Mesenchymal stem cell (in vitro differentiated cells and primary cell): ENCODE measurements around the gene PARP11.
"Not testable (repeated sequence)": the region's sequence is repeated elsewhere in the genome, so short reads cannot be mapped to it uniquely, and the experiment has no call there.

Experiments
- DNase-seq: peaks from one replicate; pipeline ENCODE4 v3.0.0-alpha.2; 2013
- H2AFZ ChIP-seq: one replicate; pipeline ENCODE4 v1.6.1; 2013; ENCODE audit warnings: low read depth, mild to moderate bottlenecking, control low read depth, inconsistent platforms, low read length, moderate library complexity
- H2AK5ac ChIP-seq: 2 replicates; pipeline ENCODE4 v1.6.1; 2013; ENCODE audit warnings: low read length, moderate library complexity, mild to moderate bottlenecking, inconsistent platforms; ENCODE audit not compliant: severe bottlenecking
- H2BK120ac ChIP-seq: one replicate; pipeline ENCODE4 v1.6.1; 2013; ENCODE audit warnings: low read depth, mild to moderate bottlenecking, inconsistent platforms, low read length, moderate library complexity
- H2BK12ac ChIP-seq, 2 experiments: one replicate each; pipeline ENCODE4 v1.6.1; 2013; ENCODE audit warnings: inconsistent platforms in 2 of 2, low read length in 2 of 2, mild to moderate bottlenecking in 2 of 2, moderate library complexity in 2 of 2, control low read depth in 1 of 2
- H2BK15ac ChIP-seq: one replicate; pipeline ENCODE4 v1.6.1; 2013; ENCODE audit warnings: mild to moderate bottlenecking, low read depth, inconsistent platforms; ENCODE audit not compliant: poor library complexity, severe bottlenecking
- H2BK5ac ChIP-seq: 2 replicates; pipeline ENCODE4 v1.6.1; 2013; ENCODE audit warnings: low read depth, mild to moderate bottlenecking, low read length, control low read depth, inconsistent platforms; ENCODE audit not compliant: poor library complexity, severe bottlenecking
- H3K14ac ChIP-seq, 2 experiments: one replicate each; pipeline ENCODE4 v1.6.1; 2013; ENCODE audit warnings: inconsistent platforms in 2 of 2, low read length in 2 of 2, control low read depth in 1 of 2, mild to moderate bottlenecking in 1 of 2, moderate library complexity in 1 of 2
- H3K18ac ChIP-seq, 2 experiments: one replicate each; pipeline ENCODE4 v1.6.1; 2013; ENCODE audit warnings: inconsistent platforms in 2 of 2, low read length in 2 of 2, control low read depth in 1 of 2, low read depth in 1 of 2, mild to moderate bottlenecking in 1 of 2
- H3K23ac ChIP-seq, 2 experiments: one replicate each; pipeline ENCODE4 v1.6.1; 2013; ENCODE audit warnings: inconsistent platforms in 2 of 2, low read length in 2 of 2, mild to moderate bottlenecking in 2 of 2, moderate library complexity in 2 of 2, control low read depth in 1 of 2
- H3K27ac ChIP-seq: 2 replicates; pipeline ENCODE4 v1.5.1; 2013; ENCODE audit warnings: mild to moderate bottlenecking, moderate library complexity, low read length, control low read depth, inconsistent platforms; ENCODE audit not compliant: poor library complexity, severe bottlenecking
- H3K27me3 ChIP-seq, 2 experiments: 2 replicates each; pipeline versions ENCODE4 v1.6.1 to v1.7.0; 2013; ENCODE audit warnings: low read length in 2 of 2, mild to moderate bottlenecking in 2 of 2, moderate library complexity in 2 of 2, control low read depth in 1 of 2, inconsistent platforms in 1 of 2; ENCODE audit not compliant: control insufficient read depth in 1 of 2, insufficient read depth in 1 of 2
- H3K36me3 ChIP-seq, 2 experiments: 2 replicates each; pipeline versions ENCODE4 v1.6.1 to v1.7.0; 2013; ENCODE audit warnings: low read length in 2 of 2, control low read depth in 1 of 2, inconsistent platforms in 1 of 2, low read depth in 1 of 2, mild to moderate bottlenecking in 1 of 2; ENCODE audit not compliant: insufficient read depth in 2 of 2, control insufficient read depth in 1 of 2
- H3K4ac ChIP-seq, 2 experiments: one replicate each; pipeline ENCODE4 v1.6.1; 2013; ENCODE audit warnings: inconsistent platforms in 2 of 2, low read length in 2 of 2, mild to moderate bottlenecking in 2 of 2, moderate library complexity in 2 of 2, control low read depth in 1 of 2, low read depth in 1 of 2
- H3K4me1 ChIP-seq: 2 replicates; pipeline ENCODE4 v1.6.1; 2013; ENCODE audit warnings: low read depth, low read length, control low read depth; ENCODE audit not compliant: control insufficient read depth, insufficient read depth
- H3K4me2 ChIP-seq: 2 replicates; pipeline ENCODE4 v1.6.1; 2013; ENCODE audit warnings: low read length, mild to moderate bottlenecking, inconsistent platforms; ENCODE audit not compliant: poor library complexity, severe bottlenecking
- H3K4me3 ChIP-seq, 2 experiments: 2 replicates each; pipeline versions ENCODE4 v1.5.1 to v1.7.0; 2013; ENCODE audit warnings: low read length in 2 of 2, mild to moderate bottlenecking in 2 of 2, control low read depth in 1 of 2, low read depth in 1 of 2; ENCODE audit not compliant: insufficient read depth in 1 of 2
- H3K79me1 ChIP-seq: replicated peaks from 2 replicates; pipeline ENCODE4 v1.6.1; 2013; ENCODE audit warnings: mild to moderate bottlenecking, control low read depth, low read length, inconsistent platforms; ENCODE audit not compliant: poor library complexity, severe bottlenecking
- H3K9ac ChIP-seq: 2 replicates; pipeline ENCODE4 v1.7.0; 2013; ENCODE audit warnings: mild to moderate bottlenecking, low read length, moderate library complexity
- H3K9me3 ChIP-seq: 2 replicates; pipeline ENCODE4 v1.7.0; 2013; ENCODE audit warnings: mild to moderate bottlenecking, low read length; ENCODE audit not compliant: control insufficient read depth
- H4K8ac ChIP-seq: one replicate; pipeline ENCODE4 v1.6.1; 2013; ENCODE audit warnings: inconsistent platforms, mild to moderate bottlenecking, low read length, moderate library complexity
- H4K91ac ChIP-seq: one replicate; pipeline ENCODE4 v1.6.1; 2013; ENCODE audit warnings: mild to moderate bottlenecking, low read length, inconsistent platforms
- WGBS: methylation state at CpG from one replicate; pipeline ENCODE4 v1.1.7; 2013; ENCODE audit warnings: mixed read lengths; 5-methylcytosine and 5-hydroxymethylcytosine counted together

Gene PARP11

DNA sequence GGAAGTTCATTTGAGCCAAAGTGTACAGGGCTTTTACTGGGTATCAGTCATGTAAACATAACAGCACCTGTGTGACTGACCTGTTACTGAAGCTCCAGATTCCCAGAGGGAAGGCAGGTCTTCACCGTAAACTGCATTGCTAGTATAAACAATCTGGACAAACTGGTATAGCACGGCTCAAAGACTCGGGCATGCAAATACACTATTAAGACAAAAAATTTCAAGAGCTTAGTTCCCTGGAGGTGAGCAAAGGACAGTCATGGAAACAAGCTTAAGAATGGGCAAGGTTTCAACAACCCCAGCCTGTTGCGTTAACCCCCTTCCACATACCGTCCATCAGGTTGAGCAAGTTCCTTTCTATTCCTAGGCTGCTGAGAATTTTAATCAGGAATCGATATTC, 9.4 kb downstream of the PARP11 start:
- no peak overlapping the region for H3K4ac ChIP-seq
- 99% methylated on average over 6 of the region's 6 CpGs for WGBS
- no peaks in the 10 kb centered on the region for H3K27me3 ChIP-seq
- no peak overlapping the region for H4K91ac ChIP-seq
- H2BK5ac ChIP-seq, result no peak overlapping the region
- H2AFZ ChIP-seq, result no peak overlapping the region
- no peak overlapping the region for H3K18ac ChIP-seq
- no peak overlapping the region for H3K14ac ChIP-seq
- no peak overlapping the region for H2AK5ac ChIP-seq
- H3K36me3 ChIP-seq, result peaks cover 0 to 5% of the 10 kb centered on the region in 2 experiments
- H3K9ac ChIP-seq, result no peak overlapping the region
- H3K4me3 ChIP-seq, result no peak overlapping the region
- H2BK15ac ChIP-seq, result no peak overlapping the region
- H3K27ac ChIP-seq, result no peak overlapping the region
- no peak overlapping the region for H4K8ac ChIP-seq
- DNase-seq, result no peak
- H3K23ac ChIP-seq, result no peak overlapping the region
- peaks cover 14% of the 10 kb centered on the region for H3K79me1 ChIP-seq
- H2BK120ac ChIP-seq, result no peak overlapping the region
- no peak overlapping the region for H2BK12ac ChIP-seq
- peaks cover 16% of the 10 kb centered on the region for H3K9me3 ChIP-seq
- no peaks in the 10 kb centered on the region for H3K4me1 ChIP-seq
- no peak overlapping the region for H3K4me2 ChIP-seq

DNA sequence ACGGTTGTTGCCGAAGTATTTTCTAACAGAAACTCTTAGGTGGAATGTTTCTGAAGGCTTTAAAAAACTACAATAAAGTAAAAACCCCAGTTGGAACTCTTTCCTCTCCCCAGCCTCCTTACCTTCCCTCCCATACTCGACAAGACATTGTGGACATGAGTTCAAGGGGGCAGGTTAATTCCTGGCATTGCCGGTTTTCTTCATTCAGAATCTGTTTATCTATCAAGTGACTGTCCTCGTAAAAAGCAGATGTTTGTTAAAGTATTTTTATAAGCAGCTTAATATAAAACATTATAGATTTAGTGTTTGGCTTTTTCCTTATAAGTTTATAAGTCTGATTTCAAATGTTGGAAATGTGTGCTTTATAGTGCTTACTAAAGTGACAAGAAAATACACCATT, 30.7 kb downstream of the PARP11 start:
- Histone ChIP-seq H3K14ac (no peak overlapping the region), H3K4me3 (no peak overlapping the region), H2AK5ac (no peak overlapping the region), H2BK12ac (no peak overlapping the region), H3K23ac (no peak overlapping the region), H3K9ac (no peak overlapping the region), H2BK15ac (no peak overlapping the region), H3K9me3 (peaks cover 2% of the 10 kb centered on the region), H2BK5ac (no peak overlapping the region), H2AFZ (no peak overlapping the region), H3K4me2 (no peak overlapping the region), H3K4me1 (no peaks in the 10 kb centered on the region), H4K91ac (no peak overlapping the region), H2BK120ac (no peak overlapping the region), H3K4ac (no peak overlapping the region), H3K18ac (no peak overlapping the region), H3K36me3 (peaks cover 0 to 7% of the 10 kb centered on the region in 2 experiments), H3K27ac (no peak overlapping the region), H3K79me1 (peaks cover 3% of the 10 kb centered on the region), H4K8ac (no peak overlapping the region), H3K27me3 (no peaks in the 10 kb centered on the region)
- WGBS, result 94% methylated on average over 3 of the region's 5 CpGs
- DNase-seq, result no peak

DNA sequence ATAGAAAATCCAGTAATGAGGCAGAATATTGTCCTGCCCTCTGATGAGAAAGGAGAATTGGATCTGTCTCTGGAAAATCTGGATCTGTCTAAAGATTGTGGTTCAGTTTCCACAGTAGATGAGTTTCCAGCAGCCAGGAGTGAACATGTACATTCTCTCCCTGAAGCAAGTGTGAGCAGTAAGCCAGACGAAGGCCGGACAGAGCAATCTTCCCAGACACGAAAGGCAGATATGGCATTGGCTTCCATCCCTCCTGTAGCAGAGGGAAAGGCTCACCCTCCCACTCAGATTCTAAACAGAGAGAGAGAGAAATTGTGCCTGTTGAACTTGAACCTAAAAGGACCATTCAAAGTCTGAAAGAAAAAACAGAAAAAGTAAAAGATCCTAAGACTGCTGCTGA, 31.4 kb downstream of the PARP11 start:
- Histone ChIP-seq H3K23ac (no peak overlapping the region), H3K36me3 (peaks cover 0 to 7% of the 10 kb centered on the region in 2 experiments), H3K79me1 (peaks cover 6% of the 10 kb centered on the region), H4K8ac (no peak overlapping the region), H3K9me3 (no peaks in the 10 kb centered on the region), H2BK5ac (no peak overlapping the region), H4K91ac (no peak overlapping the region), H3K4ac (no peak overlapping the region), H2BK15ac (no peak overlapping the region), H3K27ac (no peak overlapping the region), H2BK120ac (no peak overlapping the region), H3K27me3 (no peaks in the 10 kb centered on the region), H3K4me1 (no peaks in the 10 kb centered on the region), H2AK5ac (no peak overlapping the region), H3K9ac (no peak overlapping the region), H3K18ac (no peak overlapping the region), H3K4me2 (no peak overlapping the region), H3K4me3 (no peak overlapping the region), H3K14ac (no peak overlapping the region), H2BK12ac (no peak overlapping the region), H2AFZ (no peak overlapping the region)
- no peak for DNase-seq
- 86% methylated on average over 2 of the region's 3 CpGs for WGBS

DNA sequence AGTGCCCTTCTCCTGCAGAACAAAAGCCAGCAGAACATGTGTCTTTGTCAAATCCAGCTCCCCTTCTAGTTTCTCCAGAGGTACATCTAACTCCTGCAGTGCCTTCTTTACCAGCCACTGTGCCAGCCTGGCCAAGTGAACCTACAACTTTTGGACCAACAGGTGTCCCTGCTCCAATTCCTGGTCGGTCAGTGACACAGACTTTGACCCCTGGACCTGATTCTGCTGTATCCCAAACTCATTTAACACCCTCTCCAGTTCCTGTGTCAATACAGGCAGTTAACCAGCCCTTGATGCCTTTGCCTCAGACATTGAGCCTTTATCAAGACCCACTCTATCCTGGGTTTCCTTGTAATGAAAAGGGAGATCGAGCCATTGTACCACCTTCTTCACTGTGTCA, 32.4 kb downstream of the PARP11 start:
- not testable (repeated sequence) for H4K8ac ChIP-seq, H2BK120ac ChIP-seq, H3K18ac ChIP-seq, H3K14ac ChIP-seq, H3K4me1 ChIP-seq, H3K9ac ChIP-seq, DNase-seq, H2AK5ac ChIP-seq, H3K27me3 ChIP-seq, H3K4ac ChIP-seq, H2AFZ ChIP-seq, H2BK5ac ChIP-seq, H3K36me3 ChIP-seq, H3K23ac ChIP-seq, H2BK15ac ChIP-seq, H3K4me3 ChIP-seq, H3K9me3 ChIP-seq, H2BK12ac ChIP-seq, H3K27ac ChIP-seq, H4K91ac ChIP-seq, H3K4me2 ChIP-seq
- H3K79me1 ChIP-seq, result peaks cover 11% of the 10 kb centered on the region
- WGBS, result 89% methylated on average over 2 of the region's 2 CpGs
